Activated gamma-delta T cell treated with Interleukin-2 at 50 U/mL for 16 hours (primary cell): ENCODE data around the gene SHANK1.

ENCODE experiments used
- DNase-seq: peaks from one replicate; pipeline ENCODE4 v3.0.0-alpha.2; 2020

SHANK1 gene

DNA sequence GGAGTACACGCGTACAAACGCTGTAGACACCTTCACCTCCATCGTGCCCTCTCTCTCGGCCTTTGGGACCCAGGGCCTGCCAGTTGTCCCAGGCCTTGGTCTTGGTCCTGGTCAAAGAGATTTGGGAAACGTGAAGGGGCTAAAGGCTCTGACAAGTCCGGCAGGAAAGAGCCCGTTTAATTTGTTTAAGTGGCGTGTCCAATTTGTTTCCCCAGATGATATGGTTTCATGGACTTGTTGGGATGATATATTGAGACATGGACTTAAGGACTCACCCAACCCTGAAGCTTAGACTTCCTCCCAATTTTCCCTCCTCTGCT is 6.3 kb upstream of the SHANK1 start:
- no peak for DNase-seq

DNA sequence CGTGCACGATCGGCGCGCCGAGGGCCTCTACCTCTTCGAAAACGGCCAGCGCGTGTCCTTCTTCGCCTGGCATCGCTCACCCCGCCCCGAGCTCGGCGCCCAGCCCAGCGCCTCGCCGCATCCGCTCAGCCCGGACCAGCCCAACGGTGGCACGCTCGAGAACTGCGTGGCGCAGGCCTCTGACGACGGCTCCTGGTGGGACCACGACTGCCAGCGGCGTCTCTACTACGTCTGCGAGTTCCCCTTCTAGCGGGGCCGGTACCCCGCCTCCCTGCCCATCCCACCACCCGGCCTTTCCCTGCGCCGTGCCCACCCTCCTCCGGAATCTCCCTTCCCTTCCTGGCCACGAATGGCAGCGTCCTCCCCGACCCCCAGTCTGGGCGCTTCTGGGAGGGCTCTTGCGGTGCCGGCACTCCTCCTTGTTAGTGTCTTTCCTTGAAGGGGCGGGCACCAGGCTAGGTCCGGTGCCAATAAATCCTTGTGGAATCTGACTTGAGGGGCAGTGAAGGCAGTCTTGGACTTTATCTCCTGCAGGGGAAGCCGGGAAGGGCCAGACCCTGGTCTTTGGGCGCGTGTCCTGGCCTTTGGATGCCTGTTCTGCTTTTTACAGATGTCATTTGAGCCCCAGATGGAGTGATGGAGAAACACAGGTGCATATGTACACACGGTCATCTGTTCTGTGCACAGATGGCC is 5.8 kb upstream of the SHANK1 start:
- DNase-seq, result no peak

DNA sequence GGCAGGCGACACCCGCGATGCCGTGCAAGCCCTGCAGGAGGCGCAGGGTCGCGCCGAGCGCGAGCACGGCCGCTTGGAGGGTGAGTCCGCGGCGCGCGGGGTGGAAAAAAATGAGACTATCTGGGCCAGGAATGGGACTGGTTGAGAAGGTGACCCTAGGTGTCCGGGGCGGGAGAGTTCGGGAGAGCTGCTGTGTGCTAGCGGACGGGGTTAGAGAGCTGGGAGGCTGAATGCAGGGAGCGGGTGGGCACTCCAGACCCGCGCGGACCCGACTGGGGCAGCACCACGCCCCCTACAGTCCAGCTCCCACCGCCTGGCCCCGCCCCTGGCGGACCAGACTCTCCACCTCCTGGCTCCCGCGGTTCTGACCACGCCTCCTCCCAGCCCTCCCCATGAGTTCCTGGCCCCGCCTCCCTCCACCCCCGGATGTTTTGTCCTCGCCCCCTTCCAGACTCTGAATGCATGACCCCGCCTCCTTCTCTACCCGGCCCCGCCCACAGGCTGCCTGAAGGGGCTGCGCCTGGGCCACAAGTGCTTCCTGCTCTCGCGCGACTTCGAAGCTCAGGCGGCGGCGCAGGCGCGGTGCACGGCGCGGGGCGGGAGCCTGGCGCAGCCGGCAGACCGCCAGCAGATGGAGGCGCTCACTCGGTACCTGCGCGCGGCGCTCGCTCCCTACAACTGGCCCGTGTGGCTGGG is 5.1 kb upstream of the SHANK1 start:
- DNase-seq, result peak; percentile 96

DNA sequence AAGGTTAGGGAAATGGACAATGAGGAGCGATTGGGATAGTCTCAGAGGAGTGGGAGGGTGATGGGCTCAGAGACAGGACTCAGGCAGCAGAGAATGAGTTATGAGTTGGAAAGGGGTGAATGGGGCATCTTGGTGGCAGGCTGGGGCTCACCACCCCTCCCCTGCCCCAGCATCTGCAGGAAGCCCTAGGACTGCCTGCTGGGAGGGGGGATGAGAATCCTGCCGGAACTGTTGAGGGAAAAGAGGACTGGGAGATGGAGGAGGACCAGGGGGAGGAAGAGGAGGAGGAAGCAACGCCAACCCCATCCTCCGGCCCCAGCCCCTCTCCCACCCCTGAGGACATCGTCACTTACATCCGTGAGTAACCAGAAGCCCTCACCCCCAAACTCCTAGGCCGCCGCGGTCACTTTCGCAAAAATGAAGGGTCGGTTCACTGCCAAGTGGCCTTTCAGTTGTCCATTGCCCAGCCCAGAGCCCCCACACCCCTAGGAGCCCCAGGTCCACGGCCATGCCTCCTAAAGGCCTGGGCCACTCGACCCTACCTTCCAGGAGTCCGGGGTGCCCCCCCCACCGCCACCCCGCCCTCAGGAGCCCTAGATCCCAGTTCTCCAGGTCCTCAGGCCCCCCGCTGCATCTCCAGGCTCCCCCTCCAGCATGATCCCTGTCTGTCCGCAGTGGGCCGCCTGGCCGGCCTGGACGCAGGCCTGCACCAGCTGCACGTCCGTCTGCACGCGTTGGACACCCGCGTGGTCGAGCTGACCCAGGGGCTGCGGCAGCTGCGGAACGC is 4.3 kb upstream of the SHANK1 start:
- DNase-seq, result no peak

GRCh38 chr19:50723069-50723468 is 3.5 kb upstream of the SHANK1 start, which contains the start of gene CLEC11A:
Gene CLEC11A (plus strand): TSS chr19:50723364. CDS start chr19:50723526, 162 bp downstream.
- no peak for DNase-seq

DNA sequence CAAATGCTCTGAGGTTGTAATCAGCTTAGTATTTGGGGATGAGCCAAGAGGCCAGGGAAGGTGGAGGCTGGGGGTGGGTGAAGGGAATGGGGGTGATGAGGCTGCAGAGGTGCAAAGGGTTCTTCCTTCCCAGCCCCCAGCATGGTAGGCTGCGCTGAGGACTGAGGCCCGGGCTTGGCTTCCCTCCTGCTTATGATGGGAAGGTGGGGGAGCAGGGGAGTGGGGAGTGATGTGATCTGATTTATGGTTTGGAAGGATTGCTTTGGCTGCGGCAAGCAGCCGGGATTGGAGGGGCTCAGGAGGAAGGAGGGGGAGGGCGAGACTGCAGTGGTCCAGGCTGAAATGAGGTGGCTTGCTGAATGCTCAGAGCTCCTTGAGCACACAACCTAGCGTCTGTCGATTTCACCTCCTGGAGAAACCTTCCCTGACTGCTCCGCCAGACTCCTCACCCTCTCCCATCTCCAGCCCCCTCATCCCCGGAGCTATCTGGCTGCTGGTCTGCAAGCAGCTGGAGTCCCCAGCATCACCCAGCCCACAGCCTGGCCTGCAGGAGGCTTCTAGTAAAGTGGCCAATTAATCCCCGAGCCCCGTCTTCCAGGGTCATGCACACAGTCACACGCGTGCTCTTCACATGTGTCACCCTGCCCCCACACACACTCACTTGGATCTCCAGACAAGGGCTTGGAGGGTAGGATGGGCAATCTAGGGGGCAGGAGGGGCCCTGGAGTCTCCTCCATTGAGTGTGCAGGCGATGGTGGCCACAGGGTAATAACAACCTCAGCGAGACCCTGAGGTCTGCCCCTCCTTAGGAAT is 2.8 kb upstream of the SHANK1 start:
- DNase-seq, result no peak

DNA sequence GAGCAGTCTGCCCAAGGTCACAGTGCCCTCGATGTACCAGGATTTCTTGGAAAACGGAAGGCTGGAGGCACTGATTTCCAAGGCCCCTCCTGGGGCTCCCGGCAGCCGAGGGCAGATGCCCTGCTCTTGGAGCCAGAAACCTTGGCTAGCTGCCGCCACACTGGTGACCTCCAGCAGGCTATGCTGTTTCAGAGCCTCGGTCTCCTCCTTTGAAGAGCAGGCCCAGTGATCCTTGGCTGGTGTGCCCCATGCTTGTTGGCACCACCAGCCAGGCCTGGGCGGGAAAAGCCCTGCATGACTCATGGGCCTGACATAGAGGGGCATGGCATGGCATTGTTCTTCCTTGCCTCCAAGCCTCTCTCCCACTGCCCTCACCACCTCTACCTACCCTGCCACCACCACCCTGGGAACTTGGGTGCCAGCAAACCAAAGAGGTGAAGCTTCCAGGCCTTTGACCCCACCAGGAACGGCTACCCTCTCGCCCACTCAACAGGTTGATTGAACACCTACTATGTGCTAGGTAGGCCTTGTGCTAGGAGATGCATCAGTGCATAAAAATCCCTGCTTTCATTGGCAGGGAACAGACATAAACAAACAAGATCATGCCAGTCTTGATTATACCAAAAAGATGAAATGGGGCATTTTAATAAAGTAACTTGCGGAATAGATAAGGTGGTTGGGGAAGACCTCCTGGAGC is 2.0 kb upstream of the SHANK1 start:
- no peak for DNase-seq

DNA sequence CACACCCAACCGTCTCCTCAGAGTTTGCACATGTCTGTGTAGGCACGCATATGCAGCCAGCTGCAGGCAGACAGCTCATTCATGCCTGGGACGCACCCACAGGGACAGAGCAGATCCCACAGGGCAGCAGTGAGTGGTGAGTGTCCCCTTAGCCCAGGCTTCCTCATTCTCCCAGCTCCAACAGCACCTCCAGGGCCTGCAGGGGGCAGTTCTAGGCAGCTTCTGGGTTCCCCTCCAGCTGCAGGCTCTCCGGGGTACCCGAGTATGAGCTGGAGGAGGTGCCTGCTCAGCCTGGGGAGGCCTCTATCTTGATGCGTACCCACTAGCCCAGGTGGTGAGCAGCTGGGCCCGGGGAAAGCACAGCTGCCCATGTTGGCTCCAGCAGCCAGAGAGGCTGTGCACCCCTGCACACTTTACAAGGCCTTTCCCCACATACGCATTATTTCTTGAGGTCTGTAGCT is 1.3 kb upstream of the SHANK1 start:
- no peak for DNase-seq

- no peak for DNase-seq
These were observed 749 bp upstream of the SHANK1 start for GRCh38 chr19:50720181-50720920.

DNA sequence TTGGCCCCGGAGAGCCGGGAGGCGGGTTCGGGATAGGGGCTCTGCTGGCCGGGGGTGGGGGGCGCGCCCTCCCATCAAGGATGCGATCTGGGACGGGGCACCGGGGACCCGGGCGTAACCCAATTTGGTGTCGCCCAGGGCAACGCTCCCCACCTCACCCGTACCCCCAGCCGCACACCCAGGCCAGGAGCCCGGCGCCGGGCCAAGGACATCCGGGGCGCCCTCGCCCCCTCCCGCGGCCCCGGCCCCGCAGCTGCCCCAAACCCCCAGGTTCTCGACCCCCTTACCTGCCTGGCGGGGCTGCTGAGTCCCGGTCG is 525 bp downstream of the SHANK1 start:
- no peak for DNase-seq

DNA sequence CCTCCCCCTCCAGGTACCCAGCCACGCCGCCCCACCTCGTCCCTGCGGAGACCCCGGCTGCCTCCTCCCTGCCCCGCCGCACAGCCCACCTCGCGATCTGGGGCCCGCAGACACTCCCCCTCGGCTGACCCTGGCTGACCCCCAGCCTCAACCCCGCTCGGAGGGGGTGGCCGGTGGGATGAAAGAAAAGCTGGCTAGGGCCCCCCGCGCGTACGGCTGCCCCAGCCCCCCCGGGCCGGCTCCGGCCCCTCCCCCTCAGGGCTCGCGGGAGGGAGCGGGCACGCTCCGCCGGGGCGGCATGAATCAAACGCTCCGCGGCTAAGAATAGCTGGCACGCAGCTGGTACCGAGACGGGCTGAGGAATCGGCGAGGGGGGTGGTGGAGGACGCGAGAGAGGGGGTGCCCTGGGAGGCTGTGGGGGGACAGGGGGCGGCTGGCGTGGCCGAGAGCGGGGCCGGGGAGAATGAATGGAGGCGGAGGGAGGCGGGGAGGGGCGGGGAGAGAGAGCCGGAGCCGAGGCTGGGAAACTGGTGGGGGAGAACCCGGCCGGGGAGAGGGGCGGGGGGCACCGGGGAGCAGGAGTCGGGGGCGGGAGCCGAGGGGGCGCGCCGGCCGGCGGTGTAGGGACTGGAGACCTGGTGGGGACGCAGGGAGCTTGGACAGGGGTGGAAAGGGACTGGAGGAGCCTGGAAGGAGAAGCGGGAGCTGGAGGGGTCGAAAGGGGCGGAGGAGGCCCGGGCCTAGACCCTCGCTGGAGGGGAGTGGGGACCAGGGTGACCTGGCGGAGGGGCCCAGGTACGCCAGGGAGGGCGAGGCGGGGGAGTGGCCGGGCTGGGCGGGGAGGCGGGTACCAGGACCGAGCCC is 1.1 kb downstream of the SHANK1 start:
- DNase-seq, result no peak

DNA sequence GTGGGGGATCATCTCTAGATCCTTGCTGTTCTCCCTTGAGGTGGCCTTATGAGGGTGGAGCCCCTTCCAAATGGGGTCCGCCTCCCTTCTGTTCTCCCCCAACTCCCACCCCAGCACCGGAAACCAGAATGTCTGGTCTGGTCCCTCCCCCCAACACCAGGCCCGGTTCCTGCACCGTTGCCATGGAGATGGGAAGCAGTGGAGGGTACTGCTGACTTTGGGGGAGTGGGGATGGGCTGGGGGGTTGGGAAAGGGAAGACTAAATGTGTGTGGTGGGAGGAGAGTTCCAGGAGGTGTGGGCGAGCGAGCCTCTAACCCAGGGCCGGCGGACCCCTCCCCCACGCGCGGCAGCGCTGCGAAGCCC is 1.7 kb downstream of the SHANK1 start:
- no peak for DNase-seq

GRCh38 chr19:50717026-50717723 is 2.4 kb downstream of the SHANK1 start:
- no peak for DNase-seq

DNA sequence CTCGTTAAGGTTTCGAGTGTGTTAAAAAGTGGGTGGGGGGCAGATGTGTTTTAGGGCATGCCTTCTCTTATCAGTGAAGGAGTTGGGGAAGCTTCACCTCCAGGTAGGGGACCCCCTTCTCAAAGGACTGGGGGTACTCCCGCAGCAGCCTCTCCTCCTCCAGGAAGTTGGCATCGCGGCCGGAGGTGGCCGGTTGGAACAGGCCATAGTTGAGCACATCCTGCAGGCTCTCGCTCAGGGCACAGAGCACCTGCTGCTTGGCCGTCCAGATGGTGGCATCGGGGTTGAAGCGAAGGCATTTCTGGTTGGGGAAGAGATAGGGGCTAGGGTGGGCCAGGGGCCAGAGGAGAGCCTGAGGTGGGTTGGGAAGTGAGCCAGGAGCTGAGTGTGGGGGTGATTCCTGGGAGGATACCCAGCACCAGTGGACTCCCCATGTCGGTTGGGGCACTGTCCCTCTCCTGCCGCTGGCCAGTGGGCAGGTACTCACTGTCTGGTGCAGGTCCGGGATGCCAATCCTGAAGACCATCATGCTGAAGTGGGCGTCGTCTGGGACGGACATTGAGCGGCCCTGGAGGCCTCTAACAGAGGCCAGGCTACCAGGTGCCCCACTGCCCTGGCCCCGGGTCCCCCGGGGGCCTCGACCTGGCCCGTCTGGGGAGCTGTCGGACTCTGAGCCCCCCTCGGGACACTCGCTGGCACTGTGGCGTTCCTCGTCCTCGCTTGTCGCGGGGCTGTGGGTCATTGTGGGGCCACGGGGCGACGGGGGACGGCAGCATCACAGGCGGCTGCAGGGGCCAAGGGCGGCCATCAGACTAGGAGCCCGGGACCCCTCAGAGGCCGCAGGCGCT is 3.2 kb downstream of the SHANK1 start:
- no peak for DNase-seq

DNA sequence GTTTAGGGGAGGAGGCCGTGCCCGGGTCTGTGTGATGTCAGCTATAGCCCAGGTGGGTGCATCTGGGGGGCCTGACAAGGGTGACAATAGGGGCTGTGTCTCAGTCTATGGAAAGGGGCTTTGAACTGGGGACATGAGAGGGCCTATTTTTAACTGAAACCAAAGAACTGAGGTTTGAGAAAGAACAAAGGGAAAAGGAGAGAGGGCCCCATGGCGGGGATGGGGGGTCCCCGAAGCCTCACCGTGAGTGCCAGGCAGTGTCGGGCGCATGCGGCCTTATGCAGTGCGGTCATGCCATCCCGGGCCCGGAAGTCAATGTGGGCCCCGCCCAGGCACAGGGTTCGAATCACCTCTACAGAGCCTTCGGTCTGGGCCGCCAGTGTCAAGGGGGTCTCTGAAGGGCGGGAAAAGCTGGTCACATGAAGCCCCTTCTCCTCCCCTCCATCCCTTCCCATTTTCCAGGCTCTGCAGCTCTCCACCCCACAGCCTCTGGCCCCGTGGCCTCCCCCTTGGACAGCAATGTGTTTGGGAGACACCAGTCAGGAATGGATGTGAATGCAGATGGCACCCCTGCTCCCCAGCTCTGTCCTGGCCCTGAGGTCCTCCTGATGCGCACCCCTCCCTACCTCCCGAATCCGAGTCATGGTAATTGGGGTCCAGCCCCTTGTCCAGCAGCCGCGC is 5.9 kb downstream of the SHANK1 start:
- no peak for DNase-seq

DNA sequence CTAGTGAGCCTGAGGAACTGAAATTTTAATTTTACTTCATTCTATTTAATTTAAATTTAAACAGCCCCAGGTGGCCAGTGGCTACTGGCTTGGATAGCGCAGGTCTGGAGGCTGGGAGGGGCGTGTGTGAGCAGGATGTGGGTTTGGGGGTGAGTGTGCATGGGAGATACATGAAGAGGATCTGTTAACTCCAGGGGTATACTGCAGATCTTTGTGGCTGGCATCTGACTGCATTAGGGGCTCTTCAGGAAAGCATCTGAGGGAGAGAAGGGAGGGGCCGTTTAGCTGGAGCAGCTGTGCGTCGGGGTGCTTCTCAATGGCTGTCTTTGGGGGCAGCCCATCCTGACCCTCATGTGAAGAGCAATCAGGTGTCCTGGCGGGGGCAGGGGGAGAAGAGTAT is 6.8 kb downstream of the SHANK1 start:
- no peak for DNase-seq

DNA sequence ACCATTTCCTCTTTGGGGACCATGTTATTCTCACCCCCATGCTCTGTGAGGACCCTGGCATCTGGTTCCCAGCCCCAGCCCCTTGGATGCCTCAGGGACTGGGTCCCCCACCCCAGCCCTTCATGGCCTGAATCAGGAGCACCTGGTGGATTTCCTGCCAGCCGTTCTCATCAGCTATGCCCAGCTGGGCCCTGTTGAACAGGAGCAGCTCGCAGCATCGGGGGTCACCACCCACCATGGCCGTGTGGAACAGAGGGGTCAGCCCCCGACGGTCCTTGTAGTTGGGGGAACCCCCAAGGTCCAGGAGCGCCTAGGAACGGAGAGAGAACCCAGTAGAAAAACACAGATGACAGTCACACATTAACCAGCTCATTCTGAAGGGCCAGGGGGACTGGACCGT is 7.8 kb downstream of the SHANK1 start:
- no peak for DNase-seq

GRCh38 chr19:50711196-50711595 is 8.4 kb downstream of the SHANK1 start:
- no peak for DNase-seq

GRCh38 chr19:50710612-50711011 is 9.0 kb downstream of the SHANK1 start:
- no peak for DNase-seq
